Thoracic aorta (tissue), 2 donors: Measurements from ENCODE around the gene C3orf20. TPM values are rescaled to one million over a fixed set of nuclear protein-coding genes. Genes with fewer than 3 reads are reported as not detected.

Experiments used
- ATAC-seq: fragments of 150-250 bp; one replicate; pipeline ENCODE4 v1.8.0; 2017; ENCODE audit warnings: low read depth; ENCODE audit not compliant: insufficient number of reproducible peaks, low FRiP score
- DNase-seq: peaks from one replicate; pipeline ENCODE4 v3.0.0-alpha.2; 2020; ENCODE audit warnings: low spot score
- H3K27ac ChIP-seq, 2 donors: fragments of 200-600 bp; sonication (generic); 1 replicate in 1 of 2; 2 replicates in 1 of 2; pipeline ENCODE4 v1.5.1; 2016; ENCODE audit warnings: mild to moderate bottlenecking in 2 of 2, moderate library complexity in 2 of 2
- H3K27me3 ChIP-seq: fragments of 200-600 bp; sonication (generic); replicated peaks from 2 replicates; pipeline ENCODE4 v1.6.0; 2016; ENCODE audit warnings: mild to moderate bottlenecking; ENCODE audit not compliant: insufficient read depth
- H3K36me3 ChIP-seq: fragments of 200-600 bp; sonication (generic); one replicate; pipeline ENCODE4 v1.5.1; 2016
- H3K4me1 ChIP-seq, 2 donors: fragments of 200-600 bp; sonication (generic); 1 replicate in 1 of 2; 2 replicates in 1 of 2; pipeline versions ENCODE4 v1.5.1 to v1.6.0; 2016; ENCODE audit warnings: low read depth in 2 of 2, mild to moderate bottlenecking in 1 of 2; ENCODE audit not compliant: control insufficient read depth in 1 of 2
- H3K4me3 ChIP-seq: fragments of 200-600 bp; sonication (generic); 2 replicates; pipeline ENCODE4 v1.5.1; 2016; ENCODE audit warnings: mild to moderate bottlenecking
- H3K9me3 ChIP-seq: fragments of 200-600 bp; sonication (generic); 2 replicates; pipeline ENCODE4 v1.5.1; 2016
- CTCF ChIP-seq: fragments of 200-600 bp; sonication (generic); IDR thresholded peaks from one replicate; pipeline ENCODE4 v1.5.1; 2019; ENCODE audit warnings: antibody characterized with exemption
- total RNA-seq, 2 donors: library from RNA; depleted of rRNA; stranded (reverse); fragments of >200 nt; gene quantifications; one replicate each; pipeline versions ENCODE4 v1.1.0 to v1.2.3, GENCODE V29; 2016

Gene C3orf20
- total RNA-seq, 2 donors from 2014 or later, result not detected

DNA sequence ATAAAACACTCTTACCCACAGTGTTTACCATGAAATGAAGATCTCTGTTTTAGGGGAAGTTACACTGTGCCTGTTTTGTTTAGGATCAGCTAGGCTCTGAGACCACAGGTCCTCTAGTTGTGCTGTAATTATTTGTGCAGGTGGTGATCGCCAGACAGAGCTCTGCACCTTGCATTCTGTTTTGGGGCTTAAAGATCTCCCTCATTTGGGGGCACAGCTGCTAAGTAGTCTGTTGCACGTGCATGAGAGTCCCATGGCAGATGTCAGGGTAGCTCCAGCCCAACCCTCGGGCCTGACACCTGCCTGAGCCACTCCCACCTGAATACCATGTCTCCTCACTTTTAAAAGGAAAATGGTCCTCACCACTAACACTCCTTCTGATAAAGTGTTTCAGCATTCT is 12.4 kb downstream of the C3orf20 start:
- H3K27me3 ChIP-seq, result no peaks in the 10 kb centered on the region
- H3K9me3 ChIP-seq, result no peaks in the 10 kb centered on the region
- ATAC-seq (no peak), DNase-seq (no peak)
- TF ChIP-seq CTCF, result no peak
- no peak overlapping the region for H3K4me3 ChIP-seq
- H3K36me3 ChIP-seq, result no peaks in the 10 kb centered on the region
- no peaks in the 10 kb centered on the region for H3K4me1 ChIP-seq
- no peak overlapping the region for H3K27ac ChIP-seq

GRCh38 chr3:14688525-14688924 is 13.6 kb downstream of the C3orf20 start:
- H3K4me1 ChIP-seq, result no peaks in the 10 kb centered on the region
- ATAC-seq, result no peak
- H3K4me3 ChIP-seq, result no peak overlapping the region
- TF ChIP-seq CTCF, result no peak
- no peaks in the 10 kb centered on the region for H3K9me3 ChIP-seq
- no peaks in the 10 kb centered on the region for H3K36me3 ChIP-seq
- no peak overlapping the region for H3K27ac ChIP-seq
- no peak for DNase-seq
- no peaks in the 10 kb centered on the region for H3K27me3 ChIP-seq

GRCh38 chr3:14689247-14689980 is 14.5 kb downstream of the C3orf20 start:
- ATAC-seq (no peak), DNase-seq (no peak)
- Histone ChIP-seq H3K4me3 (no peak overlapping the region), H3K27me3 (no peaks in the 10 kb centered on the region), H3K4me1 (no peaks in the 10 kb centered on the region), H3K27ac (no peak overlapping the region), H3K36me3 (no peaks in the 10 kb centered on the region), H3K9me3 (no peaks in the 10 kb centered on the region)
- TF ChIP-seq CTCF, result no peak

DNA sequence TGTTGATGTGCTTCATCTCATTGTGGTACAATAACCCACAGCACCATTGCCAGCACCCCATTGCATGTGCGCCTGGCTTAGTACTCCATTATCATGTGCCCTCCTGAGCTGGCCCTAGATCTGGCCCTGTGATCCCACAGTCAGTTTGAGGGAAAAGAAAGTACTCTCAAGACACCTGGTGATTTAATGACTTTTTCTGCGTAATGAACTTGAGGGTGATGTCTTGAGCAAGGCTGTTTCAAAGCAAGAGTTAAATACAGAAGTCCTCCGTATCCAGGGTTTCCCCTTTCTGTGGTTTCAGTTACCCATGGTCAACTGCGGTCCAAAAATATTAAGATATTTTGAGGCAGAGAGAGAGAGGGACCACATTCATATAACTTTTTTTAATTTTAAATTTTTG is 16.3 kb downstream of the C3orf20 start:
- Histone ChIP-seq H3K27ac (no peak overlapping the region), H3K36me3 (no peaks in the 10 kb centered on the region), H3K27me3 (no peaks in the 10 kb centered on the region), H3K4me3 (no peak overlapping the region), H3K4me1 (no peaks in the 10 kb centered on the region), H3K9me3 (no peaks in the 10 kb centered on the region)
- DNase-seq, result no peak
- no peak for ATAC-seq
- TF ChIP-seq CTCF, result no peak

DNA sequence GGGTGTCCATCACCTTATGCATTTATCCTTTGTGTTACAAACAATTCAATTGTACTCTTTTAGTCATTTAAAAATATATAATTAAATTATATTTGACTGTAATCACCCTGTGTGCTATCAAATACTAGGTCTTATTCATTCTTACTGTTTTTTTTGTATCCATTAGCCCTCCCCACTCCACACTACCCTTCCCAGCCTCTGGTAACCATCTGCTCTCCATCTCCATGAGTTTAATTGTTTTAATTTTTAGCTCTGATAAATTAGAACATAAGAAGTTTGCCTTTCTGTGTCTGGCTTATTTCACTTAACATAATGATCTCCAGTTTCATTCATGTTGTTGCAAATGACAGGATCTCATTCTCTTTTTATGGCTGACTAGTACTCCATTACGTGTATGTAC is 16.8 kb downstream of the C3orf20 start:
- ATAC-seq, result no peak
- DNase-seq, result no peak
- Histone ChIP-seq H3K27me3 (no peaks in the 10 kb centered on the region), H3K4me1 (no peaks in the 10 kb centered on the region), H3K9me3 (no peaks in the 10 kb centered on the region), H3K36me3 (no peaks in the 10 kb centered on the region), H3K4me3 (no peak overlapping the region), H3K27ac (no peak overlapping the region)
- TF ChIP-seq CTCF, result no peak
